Stimulated activated CD8-positive, alpha-beta memory T cell treated with anti-CD3 and anti-CD28 coated beads, Interleukin-2, amount 100 ng/mL, for 1 hour (primary cell): ENCODE results near the gene MAPK14.
"Not testable (repeated sequence)": the region's sequence is repeated elsewhere in the genome, so short reads cannot be mapped to it uniquely, and the experiment has no call there.

ENCODE experiments used
- DNase-seq, 2 donors: peaks; one replicate each; pipeline ENCODE4 v3.0.0-alpha.2; 2020; ENCODE audit warnings: low read depth in 2 of 2

Gene MAPK14

GRCh38 chr6:36068586-36068985 lies 41.0 kb downstream of the MAPK14 start:
- DNase-seq, result no peak

- no peak for DNase-seq
These were observed 42.0 kb downstream of the MAPK14 start for GRCh38 chr6:36069573-36069972.

GRCh38 chr6:36070252-36070651 lies 42.6 kb downstream of the MAPK14 start:
- no peak for DNase-seq

GRCh38 chr6:36071281-36071680 lies 43.7 kb downstream of the MAPK14 start:
- no peak for DNase-seq

- DNase-seq, result no peak
These were observed 44.1 kb downstream of the MAPK14 start for GRCh38 chr6:36071714-36072113.

- DNase-seq, result no peak
These were observed 45.1 kb downstream of the MAPK14 start for GRCh38 chr6:36072681-36073080.

- DNase-seq, result no peak
These were observed 46.0 kb downstream of the MAPK14 start for GRCh38 chr6:36073587-36073986.

- no peak for DNase-seq
These were observed 48.0 kb downstream of the MAPK14 start for GRCh38 chr6:36075656-36076055.

- DNase-seq, result no peak
These were observed 48.8 kb downstream of the MAPK14 start for GRCh38 chr6:36076178-36077063.

GRCh38 chr6:36078159-36078558 lies 50.6 kb downstream of the MAPK14 start:
- DNase-seq, result no peak

- no peak for DNase-seq
These were observed 52.0 kb downstream of the MAPK14 start for GRCh38 chr6:36079601-36080000.

GRCh38 chr6:36082318-36082717 lies 54.7 kb downstream of the MAPK14 start:
- DNase-seq, result no peak

- no peak for DNase-seq
These were observed 55.8 kb downstream of the MAPK14 start for GRCh38 chr6:36083446-36083845.

- not testable (repeated sequence) for DNase-seq
These were observed 60.6 kb downstream of the MAPK14 start for GRCh38 chr6:36088204-36088603.

GRCh38 chr6:36089048-36089447 lies 61.4 kb downstream of the MAPK14 start:
- no peak for DNase-seq

- no peak for DNase-seq
These were observed 66.6 kb downstream of the MAPK14 start for GRCh38 chr6:36094238-36094637.

- DNase-seq, result peak; percentile 66 to 70
These were observed 67.3 kb downstream of the MAPK14 start for GRCh38 chr6:36094753-36095496.

- DNase-seq, result no peak
These were observed 68.1 kb downstream of the MAPK14 start for GRCh38 chr6:36095497-36096391.

GRCh38 chr6:36098253-36098919 lies 70.8 kb downstream of the MAPK14 start:
- no peak for DNase-seq

- no peak for DNase-seq
These were observed 71.5 kb downstream of the MAPK14 start for GRCh38 chr6:36098920-36099647.
